KMS-11 (cell line): ENCODE data around the gene TBXAS1.

Experiments used
- H2AFZ ChIP-seq: fragments of 200-600 bp; sonication (generic); 2 replicates; pipeline ENCODE4 v1.6.1; 2016; ENCODE audit warnings: antibody characterized with exemption, mixed run types, low read depth
- H3K27ac ChIP-seq: fragments of 200-600 bp; sonication (generic); 2 replicates; pipeline ENCODE4 v1.6.1; 2016; ENCODE audit warnings: mild to moderate bottlenecking, mixed run types
- H3K27me3 ChIP-seq: fragments of 200-600 bp; sonication (generic); 2 replicates; pipeline ENCODE4 v1.6.1; 2017; ENCODE audit warnings: mild to moderate bottlenecking, low read depth, mixed run types, moderate library complexity; ENCODE audit not compliant: insufficient read depth
- H3K36me3 ChIP-seq: fragments of 200-600 bp; sonication (generic); 2 replicates; pipeline ENCODE4 v1.6.1; 2017; ENCODE audit warnings: mild to moderate bottlenecking, mixed run types; ENCODE audit not compliant: insufficient read depth
- H3K4me1 ChIP-seq: fragments of 200-600 bp; sonication (generic); 2 replicates; pipeline ENCODE4 v1.6.1; 2016; ENCODE audit warnings: mild to moderate bottlenecking, low read depth, mixed run types; ENCODE audit not compliant: poor library complexity, severe bottlenecking
- H3K4me2 ChIP-seq: fragments of 200-600 bp; sonication (generic); 2 replicates; pipeline ENCODE4 v1.7.0; 2016; ENCODE audit warnings: mild to moderate bottlenecking, mixed run types
- H3K4me3 ChIP-seq: fragments of 200-600 bp; sonication (generic); IDR thresholded peaks from 2 replicates; pipeline ENCODE4 v1.6.1; 2017; ENCODE audit warnings: low read depth, low read length, mixed read lengths; ENCODE audit not compliant: insufficient read depth
- H3K79me2 ChIP-seq: fragments of 200-600 bp; sonication (generic); 2 replicates; pipeline ENCODE4 v1.6.1; 2016; ENCODE audit warnings: low read depth, mixed run types; ENCODE audit not compliant: insufficient read depth
- H3K9ac ChIP-seq: fragments of 200-600 bp; sonication (generic); 2 replicates; pipeline ENCODE4 v1.6.1; 2016; ENCODE audit warnings: mild to moderate bottlenecking, mixed run types
- H4K20me1 ChIP-seq: fragments of 200-600 bp; sonication (generic); 2 replicates; pipeline ENCODE4 v1.6.1; 2016; ENCODE audit warnings: mild to moderate bottlenecking, mixed run types; ENCODE audit not compliant: insufficient read depth
- TF ChIP-seq, protein P1 (sequence below): fragments of 200-600 bp; sonication (generic); conservative IDR thresholded peaks from 2 replicates; pipeline ENCODE4 v1.6.1; 2017; ENCODE audit warnings: low read depth, mild to moderate bottlenecking, antibody characterized with exemption, low read length, moderate library complexity, mixed read lengths

TBXAS1 gene

DNA sequence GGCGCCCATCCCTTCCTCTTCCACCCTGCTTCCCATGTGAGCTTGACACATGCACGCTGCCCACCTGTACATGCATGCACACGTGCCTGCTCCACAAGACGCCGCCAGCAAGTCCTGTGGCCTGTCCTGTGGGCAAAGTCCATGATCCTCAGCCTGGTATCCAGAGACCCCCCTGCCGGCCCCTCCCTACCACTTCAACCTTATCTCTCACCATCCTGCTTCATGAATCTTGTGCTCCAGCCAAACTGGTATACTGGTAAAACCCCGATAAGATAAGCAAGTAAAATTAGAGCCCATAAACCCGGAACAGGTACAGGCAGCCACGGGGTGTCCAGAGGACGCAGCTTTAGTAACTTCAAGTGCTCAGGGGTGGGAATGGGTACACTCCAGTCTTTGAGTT, 11.8 kb upstream of the TBXAS1 start:
- Histone ChIP-seq H3K9ac (no peak overlapping the region), H3K79me2 (no peaks in the 10 kb centered on the region), H3K27ac (no peak overlapping the region), H3K4me2 (no peak overlapping the region), H3K4me3 (no peak overlapping the region), H4K20me1 (no peaks in the 10 kb centered on the region), H2AFZ (no peak overlapping the region), H3K4me1 (no peaks in the 10 kb centered on the region), H3K27me3 (no peaks in the 10 kb centered on the region), H3K36me3 (no peaks in the 10 kb centered on the region)
- TF ChIP-seq, protein P1, sequence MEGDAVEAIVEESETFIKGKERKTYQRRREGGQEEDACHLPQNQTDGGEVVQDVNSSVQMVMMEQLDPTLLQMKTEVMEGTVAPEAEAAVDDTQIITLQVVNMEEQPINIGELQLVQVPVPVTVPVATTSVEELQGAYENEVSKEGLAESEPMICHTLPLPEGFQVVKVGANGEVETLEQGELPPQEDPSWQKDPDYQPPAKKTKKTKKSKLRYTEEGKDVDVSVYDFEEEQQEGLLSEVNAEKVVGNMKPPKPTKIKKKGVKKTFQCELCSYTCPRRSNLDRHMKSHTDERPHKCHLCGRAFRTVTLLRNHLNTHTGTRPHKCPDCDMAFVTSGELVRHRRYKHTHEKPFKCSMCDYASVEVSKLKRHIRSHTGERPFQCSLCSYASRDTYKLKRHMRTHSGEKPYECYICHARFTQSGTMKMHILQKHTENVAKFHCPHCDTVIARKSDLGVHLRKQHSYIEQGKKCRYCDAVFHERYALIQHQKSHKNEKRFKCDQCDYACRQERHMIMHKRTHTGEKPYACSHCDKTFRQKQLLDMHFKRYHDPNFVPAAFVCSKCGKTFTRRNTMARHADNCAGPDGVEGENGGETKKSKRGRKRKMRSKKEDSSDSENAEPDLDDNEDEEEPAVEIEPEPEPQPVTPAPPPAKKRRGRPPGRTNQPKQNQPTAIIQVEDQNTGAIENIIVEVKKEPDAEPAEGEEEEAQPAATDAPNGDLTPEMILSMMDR, result no peak

DNA sequence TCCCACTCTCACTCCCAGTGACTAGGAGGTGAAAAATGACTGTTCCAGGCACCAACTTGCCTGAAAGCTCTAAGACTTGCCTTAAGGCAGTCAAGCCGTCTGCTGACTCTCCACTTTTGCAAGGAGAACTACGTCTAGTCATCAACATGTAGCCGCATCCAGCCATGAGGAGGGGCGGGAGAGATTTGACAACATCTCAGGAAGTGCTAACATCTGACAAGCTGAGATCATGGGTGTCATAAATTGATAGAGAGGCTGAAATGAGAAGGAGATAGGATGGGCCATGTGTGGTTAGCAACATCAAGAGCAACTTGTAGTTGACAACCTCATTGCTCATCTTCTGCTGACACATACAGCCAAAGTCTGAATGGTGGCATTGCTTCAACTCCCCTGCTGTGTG, 9.0 kb upstream of the TBXAS1 start:
- no peaks in the 10 kb centered on the region for H3K36me3 ChIP-seq
- H3K27me3 ChIP-seq, result no peaks in the 10 kb centered on the region
- no peak overlapping the region for H3K4me2 ChIP-seq
- no peak overlapping the region for H3K4me3 ChIP-seq
- H2AFZ ChIP-seq, result no peak overlapping the region
- H3K4me1 ChIP-seq, result no peaks in the 10 kb centered on the region
- H3K27ac ChIP-seq, result no peak overlapping the region
- no peaks in the 10 kb centered on the region for H4K20me1 ChIP-seq
- H3K9ac ChIP-seq, result no peak overlapping the region
- H3K79me2 ChIP-seq, result no peaks in the 10 kb centered on the region
- TF ChIP-seq, protein P1, result no peak

GRCh38 chr7:139821349-139822105, 7.5 kb upstream of the TBXAS1 start:
- Histone ChIP-seq H3K79me2 (no peaks in the 10 kb centered on the region), H2AFZ (no peak overlapping the region), H3K4me2 (no peak overlapping the region), H3K4me3 (no peak overlapping the region), H4K20me1 (no peaks in the 10 kb centered on the region), H3K27me3 (no peaks in the 10 kb centered on the region), H3K4me1 (no peaks in the 10 kb centered on the region), H3K27ac (no peak overlapping the region), H3K9ac (no peak overlapping the region), H3K36me3 (no peaks in the 10 kb centered on the region)
- TF ChIP-seq, protein P1, result no peak

- Histone ChIP-seq H3K4me1 (no peaks in the 10 kb centered on the region), H3K4me2 (no peak overlapping the region), H2AFZ (no peak overlapping the region), H3K79me2 (no peaks in the 10 kb centered on the region), H3K4me3 (no peak overlapping the region), H3K36me3 (no peaks in the 10 kb centered on the region), H3K27ac (no peak overlapping the region), H3K9ac (no peak overlapping the region), H4K20me1 (no peaks in the 10 kb centered on the region), H3K27me3 (no peaks in the 10 kb centered on the region)
- TF ChIP-seq, protein P1, result no peak
Measured at GRCh38 chr7:139822855-139823254, 6.2 kb upstream of the TBXAS1 start.
